ENCODE measurements around the gene FBXO15.

The FBXO15 gene

GRCh38 chr18:74116633-74117554 lies 30.7 kb downstream of the FBXO15 start:
- peak in 6 of 56 donors; percentile 7 to 41 (median 14) for DNase-seq

DNA sequence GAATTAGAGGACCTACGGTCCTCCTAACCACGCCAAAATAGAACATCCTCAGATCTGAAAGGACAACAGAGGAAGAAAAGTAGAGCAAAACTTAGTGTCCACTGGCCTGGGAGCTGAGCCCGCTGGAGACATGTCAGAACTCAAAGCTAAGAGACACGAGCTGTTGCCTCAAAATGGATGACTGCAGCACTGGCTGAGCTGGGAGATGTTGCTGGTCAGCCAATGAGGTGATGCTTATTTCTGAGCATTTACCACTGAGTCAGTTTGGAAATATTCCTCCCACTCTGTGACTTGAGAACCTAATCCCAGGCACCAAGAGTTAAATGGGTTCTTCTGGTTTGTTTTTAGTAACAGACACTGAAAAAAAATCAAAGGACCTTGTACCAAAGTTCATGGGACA lies 32.6 kb downstream of the FBXO15 start:
- DNase-seq = no peak

GRCh38 chr18:74114116-74114515 lies 33.5 kb downstream of the FBXO15 start:
- DNase-seq = no peak

DNA sequence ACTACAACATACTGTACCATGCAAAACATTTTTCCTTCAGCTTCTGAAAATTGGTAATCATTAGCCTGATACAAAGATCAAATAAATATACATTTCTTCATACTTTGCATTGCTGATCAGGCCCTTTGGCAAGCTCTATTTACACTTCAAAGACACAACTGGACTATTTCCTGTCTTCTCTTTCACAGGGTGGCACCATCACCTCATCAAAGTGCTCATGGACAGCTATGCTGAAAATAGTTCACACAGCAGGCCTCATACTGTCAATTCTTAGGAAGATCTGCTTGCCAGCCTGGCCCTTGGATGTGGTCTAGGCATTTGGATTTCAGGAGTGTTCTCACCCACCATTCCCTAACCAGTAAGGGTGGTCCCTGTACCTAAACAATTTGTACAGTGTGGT lies 33.9 kb downstream of the FBXO15 start:
- no peak for DNase-seq

DNA sequence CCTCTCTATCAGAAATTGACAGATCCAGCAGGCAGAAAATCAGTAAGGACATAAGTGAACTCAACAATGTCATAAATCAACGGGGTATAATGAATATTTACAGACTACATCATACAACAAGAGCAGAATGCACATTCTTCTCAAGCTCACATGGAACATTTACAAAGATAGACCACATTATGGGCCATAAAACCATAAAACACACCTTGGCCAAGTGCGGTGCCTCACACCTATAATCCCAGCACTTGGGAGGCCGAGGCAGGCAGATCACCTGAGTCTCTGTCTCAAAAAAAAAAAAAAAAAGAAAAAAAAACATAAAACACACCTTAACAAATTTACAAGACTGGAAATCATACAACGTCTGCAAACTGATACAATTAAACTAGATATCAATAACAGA lies 36.7 kb downstream of the FBXO15 start:
- DNase-seq = no peak

DNA sequence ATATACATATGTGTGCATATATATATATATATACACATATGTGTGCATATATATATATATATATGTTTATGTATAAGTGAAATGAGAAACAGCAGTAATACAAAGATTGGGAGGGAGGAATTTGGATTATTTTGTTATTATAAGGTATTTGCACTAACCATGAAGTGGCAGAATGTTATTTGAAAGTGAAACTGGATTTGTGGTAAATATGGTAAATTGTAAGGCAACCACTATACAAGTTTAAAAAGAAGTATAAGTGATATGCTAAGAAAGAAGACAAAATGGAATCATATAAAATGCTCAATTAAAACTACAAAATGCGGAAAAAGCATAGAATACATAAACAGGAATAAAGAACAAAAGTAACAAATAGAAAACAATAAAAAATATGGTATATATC lies 37.5 kb downstream of the FBXO15 start:
- no peak for DNase-seq

DNA sequence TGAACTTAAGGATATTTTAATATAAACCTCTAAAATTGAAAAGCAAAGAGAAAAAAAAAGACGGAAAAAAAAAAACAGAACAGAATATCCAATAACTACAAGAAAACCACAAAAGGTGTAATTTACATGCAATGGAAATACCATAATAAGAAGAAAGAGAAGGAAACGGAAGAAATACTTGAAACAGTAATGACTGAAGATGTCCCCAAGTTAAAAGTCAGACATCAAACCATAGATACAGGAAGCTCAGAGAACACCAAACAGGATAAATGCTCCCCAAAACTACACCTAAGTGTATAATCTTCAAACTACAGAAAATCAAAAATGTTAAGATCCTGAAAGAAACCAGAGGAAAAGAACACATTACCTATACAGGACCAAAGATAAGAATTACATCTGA lies 39.2 kb downstream of the FBXO15 start:
- no peak for DNase-seq

GRCh38 chr18:74097803-74098202 lies 49.8 kb downstream of the FBXO15 start:
- no peak for DNase-seq

DNA sequence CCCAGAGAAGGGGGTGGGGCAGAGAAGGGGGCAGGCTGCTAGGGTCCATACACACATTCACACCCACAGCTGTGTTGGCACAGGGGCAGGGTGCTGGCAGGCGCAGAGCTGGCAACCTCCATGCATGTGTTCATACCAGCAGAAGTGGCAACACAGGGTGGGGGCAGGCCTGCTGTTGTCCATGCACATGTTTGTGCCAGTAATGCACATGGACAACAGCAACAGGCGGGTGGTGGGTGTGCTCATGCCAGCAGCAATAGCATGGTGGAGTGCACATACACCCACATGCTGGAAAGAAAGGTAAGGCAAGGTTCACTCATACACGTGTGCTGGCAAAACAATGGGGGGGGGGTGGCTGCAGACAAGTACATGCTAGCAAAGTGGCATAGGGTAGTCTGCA lies 54.7 kb downstream of the FBXO15 start:
- no peak for DNase-seq

DNA sequence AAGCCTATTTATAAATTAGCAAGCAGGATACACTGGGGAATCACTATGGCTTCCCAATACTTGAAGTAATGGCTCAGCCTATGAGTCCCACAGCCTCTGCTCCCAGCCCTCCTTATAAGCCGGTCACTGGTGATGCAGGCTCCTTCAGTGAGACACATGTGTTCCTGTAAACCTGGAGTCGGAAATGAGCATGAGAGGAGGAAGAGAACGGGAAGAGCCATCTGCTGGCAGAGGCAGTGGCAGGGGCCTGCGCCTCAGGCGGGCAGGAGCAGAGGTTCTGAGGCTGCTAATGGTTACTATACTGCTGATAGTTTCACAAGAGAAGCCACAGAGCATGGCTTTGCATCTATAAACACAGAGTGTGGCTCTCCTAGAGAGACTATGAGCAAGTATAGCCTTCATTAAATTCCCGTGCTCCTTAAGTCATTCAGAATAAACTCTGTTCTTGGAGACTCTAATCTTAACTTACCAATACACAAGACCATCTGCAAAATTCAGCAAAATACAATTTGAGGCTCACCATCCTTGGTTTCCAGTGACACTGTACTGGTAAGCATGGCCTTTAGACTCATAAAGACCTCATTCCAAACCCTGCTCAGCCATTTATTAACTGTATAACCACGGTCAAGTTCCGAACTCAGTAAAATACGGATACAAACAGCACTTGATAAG lies 63.3 kb downstream of the FBXO15 start:
- no peak for DNase-seq

GRCh38 chr18:74083557-74083952 lies 64.1 kb downstream of the FBXO15 start:
- DNase-seq = no peak

GRCh38 chr18:74082742-74083556 lies 64.7 kb downstream of the FBXO15 start:
- peak in 2 of 56 donors; percentile 6 to 19 for DNase-seq

GRCh38 chr18:74081966-74082741 lies 65.5 kb downstream of the FBXO15 start:
- DNase-seq = peak in 47 of 56 donors; percentile 6 to 77 (median 45)

DNA sequence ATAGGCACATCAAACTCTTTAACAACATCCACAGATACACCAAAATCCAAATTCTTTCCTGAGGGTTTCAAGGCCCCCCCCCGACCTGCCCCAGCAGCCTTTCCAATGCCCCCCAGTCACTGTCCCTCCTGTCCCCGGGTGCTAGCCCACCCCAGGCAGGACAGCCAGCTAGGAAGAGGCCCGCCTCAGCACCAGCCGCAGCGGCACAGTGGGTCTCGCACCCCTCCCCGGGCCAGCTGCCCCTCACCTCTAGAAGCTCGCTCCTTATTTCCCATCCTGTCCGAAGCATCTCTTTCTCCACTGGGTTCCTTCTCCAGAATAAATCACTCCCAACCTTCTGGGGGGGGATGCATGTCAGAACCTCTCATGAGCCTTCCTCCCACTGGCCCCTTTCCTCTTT lies 69.4 kb downstream of the FBXO15 start:
- no peak for DNase-seq

- DNase-seq = no peak
Observed at GRCh38 chr18:74074668-74075564, 72.7 kb downstream of the FBXO15 start.

- DNase-seq = no peak
Observed at GRCh38 chr18:74073957-74074667, 73.5 kb downstream of the FBXO15 start.

DNA sequence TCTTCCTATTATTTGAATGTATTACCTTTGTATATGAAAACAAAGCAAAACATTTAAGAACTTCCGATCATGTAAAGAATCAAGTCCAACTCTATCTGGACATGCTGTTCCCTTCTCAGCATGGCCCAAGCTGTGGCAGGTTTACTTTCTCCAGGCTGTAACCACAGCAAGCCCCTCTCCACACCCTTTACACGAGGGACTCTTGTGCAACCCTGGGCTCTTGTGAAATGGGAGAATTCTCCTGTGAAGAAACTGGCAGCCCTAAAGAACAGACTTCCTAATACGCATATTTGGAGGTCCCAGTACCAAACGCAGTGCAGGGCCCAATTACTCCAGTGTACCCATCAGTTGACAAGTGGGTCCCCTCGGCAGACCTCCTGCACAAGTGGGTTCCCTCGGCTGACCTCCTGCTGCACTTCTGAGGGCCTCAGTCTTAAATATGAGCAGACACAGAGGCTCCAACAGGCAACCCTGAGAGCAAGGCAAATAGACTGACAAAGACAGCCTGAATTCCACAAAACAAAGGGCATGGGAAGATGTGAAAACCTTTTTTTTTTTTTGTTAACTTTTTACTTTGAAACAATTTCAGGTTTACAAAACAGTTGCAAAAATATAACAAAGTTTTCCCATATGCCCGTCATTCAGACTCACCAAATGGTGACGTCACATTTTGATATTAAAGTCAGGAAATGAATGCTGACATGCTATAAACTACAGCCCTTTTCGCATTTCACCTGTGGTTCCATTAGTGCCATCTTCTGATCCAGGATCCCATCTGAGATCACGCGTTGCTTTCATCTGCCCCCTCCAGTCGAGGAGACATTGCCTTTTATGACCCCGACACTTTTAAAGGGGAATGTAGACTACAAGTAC lies 78.2 kb downstream of the FBXO15 start:
- DNase-seq = no peak

DNA sequence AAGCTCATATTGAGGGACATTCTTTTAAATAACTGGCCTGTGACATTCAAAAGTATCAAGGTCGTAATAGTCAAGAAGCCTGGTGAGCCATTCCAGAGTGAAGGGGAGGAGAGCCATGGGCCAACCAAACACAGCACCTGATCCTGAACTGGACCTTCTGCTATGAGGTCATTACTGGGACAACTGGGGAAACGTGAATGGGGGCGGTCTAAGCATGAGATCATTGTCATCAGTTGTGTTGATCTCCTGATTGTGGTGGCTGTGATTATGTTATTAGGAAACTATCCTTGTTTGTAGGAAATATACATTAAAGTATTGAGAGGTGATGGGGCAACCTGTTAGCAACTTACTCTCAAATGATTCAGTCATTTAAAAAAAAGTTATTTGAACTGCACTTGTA lies 79.3 kb downstream of the FBXO15 start:
- no peak for DNase-seq

Data from amygdala (tissue), 56 donors.